GM18907 (cell line): ENCODE measurements around the gene HAUS6.
"Not testable (repeated sequence)": the region's sequence is repeated elsewhere in the genome, so short reads cannot be mapped to it uniquely, and the experiment has no call there.

Source experiments
- ATAC-seq: cut with Tn5 transposase; IDR thresholded peaks from one replicate; pipeline ENCODE4 v1.9.1; 2021; ENCODE audit warnings: mild to moderate bottlenecking, moderate library complexity; ENCODE audit not compliant: unreplicated experiment

Gene HAUS6

GRCh38 chr9:19119246-19119645 lies 16.5 kb upstream of the HAUS6 start:
- ATAC-seq, result no peak

GRCh38 chr9:19117039-19117716 lies 14.5 kb upstream of the HAUS6 start:
- no peak for ATAC-seq

DNA sequence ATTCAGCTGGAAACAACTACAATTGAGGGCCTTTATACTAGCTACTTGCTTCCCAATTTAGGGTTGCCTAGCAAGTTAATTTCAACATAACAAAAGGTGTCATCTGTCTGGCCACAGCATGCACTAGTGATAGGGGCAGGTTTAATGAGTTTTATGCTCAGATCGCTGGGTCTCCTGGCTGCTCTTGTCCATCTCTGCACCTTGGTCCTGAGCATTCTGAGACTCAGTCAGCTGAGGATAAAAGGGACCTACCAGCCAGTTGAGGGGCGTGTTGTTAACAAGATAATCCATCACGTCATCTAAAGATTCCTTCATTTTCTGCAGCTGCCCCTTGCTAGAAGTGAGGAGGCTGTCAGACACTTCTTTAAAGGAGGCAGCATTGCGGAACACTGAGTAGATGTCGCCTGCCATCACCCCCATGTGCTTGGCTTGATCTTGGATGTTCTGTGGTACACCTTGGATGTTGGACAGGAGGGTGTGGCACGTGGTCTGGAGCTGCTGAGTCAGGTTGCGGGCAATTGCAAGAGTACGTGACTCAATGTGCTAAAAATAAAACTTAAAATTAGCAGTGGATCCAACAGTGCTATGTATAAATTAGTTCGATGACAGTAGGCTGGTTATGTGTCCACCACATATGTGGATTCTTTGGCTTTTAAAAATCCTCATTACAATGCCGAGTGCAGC lies 13.5 kb upstream of the HAUS6 start:
- ATAC-seq, result no peak

DNA sequence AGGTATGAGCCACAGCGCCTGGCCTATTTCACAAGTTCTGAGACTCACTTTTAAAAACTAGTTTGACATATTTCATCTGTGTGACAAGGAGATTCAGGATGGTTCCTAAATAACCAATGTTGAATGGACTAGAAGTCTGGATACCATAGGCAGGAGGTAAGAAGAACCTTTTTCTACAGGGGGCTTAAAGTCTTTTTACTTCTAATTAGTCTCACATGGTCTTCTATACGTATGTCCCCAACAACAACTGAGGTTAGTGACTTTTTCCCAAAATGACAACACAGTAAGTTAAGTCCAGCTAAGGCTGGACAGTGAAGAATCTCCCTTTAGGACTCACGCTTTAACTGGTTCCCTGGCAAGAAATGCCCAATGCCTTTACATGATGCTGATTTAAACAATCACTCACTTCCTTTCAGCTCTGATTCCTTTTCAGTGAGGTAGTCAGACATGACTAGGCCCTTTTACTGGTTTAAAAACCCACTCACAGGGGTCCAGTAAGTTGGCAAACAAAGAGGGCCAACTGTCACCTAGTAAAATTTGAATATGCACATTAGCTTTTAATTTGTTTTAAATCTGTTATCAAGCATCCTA lies 12.1 kb upstream of the HAUS6 start:
- ATAC-seq, result no peak

DNA sequence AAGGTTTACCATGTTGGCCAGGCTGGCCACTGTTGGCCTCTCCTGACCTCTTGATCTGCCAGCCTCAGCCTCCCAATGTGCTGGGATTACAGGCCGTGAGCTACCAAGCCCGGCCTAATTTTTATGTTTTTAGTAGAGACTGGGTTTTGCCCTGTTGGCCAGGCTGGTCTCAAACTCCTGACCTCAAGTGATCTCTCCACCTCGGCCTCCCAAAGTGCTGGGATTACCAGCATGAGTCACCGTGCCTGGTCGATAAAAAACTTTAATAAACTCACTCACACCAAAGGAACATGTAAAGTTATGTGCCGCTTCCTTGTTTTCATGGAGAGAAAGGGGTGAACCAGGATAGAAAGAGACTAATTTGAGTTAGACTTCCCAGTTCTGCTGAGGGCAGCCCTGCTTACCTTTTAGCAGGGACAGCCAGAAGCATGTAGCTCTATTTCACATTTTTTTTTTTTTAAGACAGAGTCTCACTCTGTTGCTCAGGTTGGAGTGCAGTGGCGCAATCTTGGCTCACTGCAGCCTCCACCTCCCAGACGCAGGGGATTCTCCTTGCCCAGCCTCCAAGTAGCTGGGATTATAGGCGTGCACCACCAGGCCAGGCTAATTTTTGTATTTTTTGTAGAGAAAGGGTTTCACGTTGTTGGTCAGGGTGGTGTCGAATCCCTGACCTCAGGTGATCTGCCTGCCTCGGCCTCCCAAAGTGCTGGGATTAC lies 11.4 kb upstream of the HAUS6 start:
- ATAC-seq, result no peak

DNA sequence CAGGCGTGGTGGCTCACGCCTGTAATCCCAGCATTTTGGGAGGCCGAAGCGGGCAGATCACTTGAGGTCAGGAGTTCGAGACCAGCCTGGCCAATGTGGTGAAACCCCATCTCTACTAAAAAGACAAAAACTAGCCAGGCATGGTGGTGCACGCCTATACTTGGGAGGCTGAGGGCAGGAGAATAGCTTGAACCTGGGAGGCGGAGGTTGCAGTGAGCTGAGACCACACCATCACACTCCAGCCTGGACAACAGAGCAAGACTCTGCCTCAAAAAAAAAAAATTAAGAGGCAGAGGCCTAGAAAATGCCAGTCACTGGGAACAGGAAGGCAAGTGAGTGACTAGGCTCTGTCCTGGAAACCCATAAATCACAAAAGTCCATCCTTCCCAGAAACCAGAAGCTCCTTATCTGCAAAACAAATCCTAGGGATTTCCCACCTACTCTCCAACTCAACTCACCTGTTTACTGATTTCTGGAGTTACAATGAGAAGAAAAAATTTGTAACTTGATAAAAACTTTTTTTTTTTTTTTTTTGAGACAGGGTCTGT lies 10.4 kb upstream of the HAUS6 start:
- ATAC-seq, result not testable (repeated sequence)

DNA sequence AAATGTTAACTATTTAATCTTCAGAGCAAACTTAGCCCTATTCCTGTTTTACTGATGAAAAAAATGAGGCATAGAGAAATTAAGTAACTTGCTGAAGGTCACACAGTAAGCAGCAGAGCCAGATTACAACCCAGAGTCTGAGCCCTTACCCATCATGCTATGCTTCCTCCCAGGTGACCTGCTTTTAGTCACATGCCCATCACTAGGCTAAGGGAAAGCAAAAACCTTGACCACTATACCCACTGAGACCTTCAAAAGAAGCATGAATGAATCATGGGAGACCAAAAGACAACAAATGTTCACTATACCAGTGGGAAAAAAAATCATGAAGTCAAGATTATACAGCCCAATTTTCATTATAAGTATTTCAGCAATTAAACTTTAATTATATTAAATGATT lies 5.3 kb upstream of the HAUS6 start:
- ATAC-seq, result no peak

- ATAC-seq, result no peak
Measured at GRCh38 chr9:19104515-19105282, 2.0 kb upstream of the HAUS6 start.

- peak; percentile 41 for ATAC-seq
Measured at GRCh38 chr9:19102181-19102630, 498 bp downstream of the HAUS6 start.

DNA sequence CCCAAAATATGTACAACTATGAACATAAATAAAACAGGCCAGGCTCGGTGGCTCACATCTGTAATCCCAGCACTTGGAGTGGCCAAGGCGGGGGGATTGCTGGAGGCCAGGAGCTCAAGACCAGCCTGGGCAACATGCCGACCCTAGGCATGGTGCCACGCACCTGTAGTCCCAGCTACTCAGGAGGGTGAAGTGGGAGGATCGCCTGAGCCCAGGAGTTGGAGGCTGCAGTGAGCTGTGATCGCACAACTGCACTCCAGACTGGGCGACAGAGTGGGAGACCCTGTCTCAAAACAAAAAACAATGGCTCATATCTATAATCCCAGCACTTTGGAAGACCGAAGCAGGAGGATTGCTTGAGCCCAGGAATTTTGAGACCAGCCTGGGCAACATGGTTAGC lies 1.5 kb downstream of the HAUS6 start:
- ATAC-seq, result no peak

DNA sequence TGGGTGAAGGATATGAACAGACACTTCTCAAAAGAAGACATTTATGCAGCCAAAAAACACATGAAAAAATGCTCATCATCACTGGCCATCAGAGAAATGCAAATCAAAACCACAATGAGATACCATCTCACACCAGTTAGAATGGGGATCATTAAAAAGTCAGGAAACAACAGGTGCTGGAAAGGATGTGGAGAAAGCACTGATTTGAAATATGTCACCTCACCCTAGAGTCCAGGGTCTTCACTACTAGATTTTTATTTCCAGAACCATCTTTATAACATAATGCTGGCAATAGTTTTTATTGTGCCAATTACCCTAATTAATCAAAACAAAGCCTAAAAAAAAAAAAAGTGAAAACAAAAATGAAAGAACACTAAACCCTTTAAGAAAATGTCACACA lies 5.3 kb downstream of the HAUS6 start:
- ATAC-seq, result not testable (repeated sequence)

DNA sequence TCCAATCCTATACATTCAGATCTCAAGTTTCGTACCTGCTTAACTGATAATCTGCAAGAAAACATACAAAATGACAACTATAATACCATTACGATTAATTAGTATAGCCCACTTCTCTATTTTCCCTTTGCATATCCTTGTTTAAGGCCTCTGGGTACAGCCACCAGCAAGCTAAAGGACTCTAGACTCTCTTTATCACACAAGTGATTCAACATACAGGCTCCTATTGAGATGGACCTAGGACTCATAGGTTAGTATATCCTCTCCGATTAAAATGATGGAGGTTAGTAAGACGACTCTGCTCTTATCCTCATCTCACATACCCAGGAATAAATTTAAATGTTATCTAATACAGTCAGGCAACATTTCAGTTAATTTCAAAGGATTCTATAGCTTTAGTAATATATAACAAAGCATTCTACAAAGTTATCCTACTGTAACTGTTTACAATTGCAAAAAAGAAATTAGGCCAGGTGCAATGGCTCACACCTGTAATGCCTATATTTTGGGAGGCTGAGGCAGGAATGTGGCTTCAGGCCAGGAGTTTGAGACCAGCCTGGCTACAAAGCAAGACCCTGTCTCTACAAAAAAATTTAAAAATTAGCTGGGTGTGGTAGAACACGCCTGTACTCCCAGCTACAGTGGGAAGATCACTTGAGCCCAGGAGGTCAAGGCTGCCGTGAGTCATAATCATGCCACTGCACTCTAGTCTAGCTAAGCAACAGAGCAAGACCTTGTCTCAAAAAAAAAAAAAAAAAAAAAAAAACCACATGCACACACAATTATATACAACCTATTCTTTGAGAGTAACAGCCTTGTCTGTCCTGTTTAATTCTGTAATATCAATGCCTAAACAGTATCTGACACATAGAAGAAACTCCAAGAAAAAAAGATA lies 15.4 kb downstream of the HAUS6 start:
- no peak for ATAC-seq

- no peak for ATAC-seq
Measured at GRCh38 chr9:19085295-19085694, 17.4 kb downstream of the HAUS6 start.

GRCh38 chr9:19074836-19075235 lies 27.9 kb downstream of the HAUS6 start:
- ATAC-seq, result no peak

- ATAC-seq, result no peak
Measured at GRCh38 chr9:19074229-19074628, 28.5 kb downstream of the HAUS6 start.

DNA sequence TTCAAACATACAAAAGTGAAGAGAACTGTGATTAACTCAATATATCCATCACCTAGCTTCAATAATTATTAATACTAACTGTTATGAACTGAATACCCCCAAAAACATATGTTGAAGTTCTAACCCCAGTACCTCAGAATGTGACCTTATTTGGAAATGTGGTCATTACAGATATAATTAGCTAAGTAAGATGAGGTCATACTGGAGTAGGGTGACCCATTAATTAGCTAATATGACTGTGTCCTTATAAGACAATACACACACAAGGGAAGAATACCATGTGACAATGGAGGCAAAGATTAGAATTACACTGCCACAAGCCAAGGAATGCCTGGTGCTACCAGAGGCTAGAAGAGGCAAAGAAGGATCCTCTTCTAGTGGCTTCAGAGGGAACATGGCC lies 45.7 kb downstream of the HAUS6 start:
- no peak for ATAC-seq

DNA sequence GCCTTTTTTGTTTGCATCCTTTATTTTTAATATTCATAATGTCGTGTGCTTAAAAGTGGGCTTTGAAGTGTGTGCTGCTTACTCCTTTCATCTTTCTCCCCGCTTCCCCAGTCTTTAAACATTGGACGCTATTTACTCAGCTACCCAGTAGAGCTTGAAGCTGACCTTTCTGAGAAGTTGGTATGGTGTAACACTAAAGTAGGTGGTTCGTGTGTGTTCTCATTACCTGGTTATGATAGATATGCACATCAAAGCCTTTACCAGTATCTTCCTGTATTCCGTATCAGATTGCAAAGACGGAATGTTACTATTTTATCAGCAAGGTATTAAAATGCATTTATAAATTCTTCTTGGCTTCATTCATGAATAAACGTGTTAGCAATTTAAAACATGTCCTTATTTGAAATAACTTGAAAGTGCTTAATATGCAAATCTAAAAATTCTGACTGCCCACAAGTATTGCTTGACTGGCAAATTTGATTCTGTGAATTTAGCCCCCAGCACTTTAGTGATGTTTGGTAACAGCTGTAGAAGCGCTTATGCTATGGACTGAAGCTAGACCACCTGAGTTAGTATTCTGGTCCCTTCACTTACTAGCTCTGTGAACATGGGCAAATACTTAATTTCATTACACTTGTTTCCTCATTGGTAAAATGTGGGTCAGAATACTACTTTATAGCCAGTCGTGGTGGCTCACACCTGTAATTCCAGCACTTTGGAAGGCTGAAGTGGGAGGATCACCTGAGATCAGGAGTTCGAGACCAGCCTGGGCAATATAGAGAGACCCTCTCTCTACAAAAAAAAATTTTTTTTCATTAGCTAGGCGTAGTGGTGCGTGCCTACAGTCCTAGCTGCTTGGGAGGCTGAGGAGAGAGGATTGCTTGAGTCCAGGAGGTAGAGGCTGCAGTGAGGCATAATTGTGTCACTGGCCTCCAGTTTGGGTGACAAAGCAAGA lies 51.8 kb downstream of the HAUS6 start:
- no peak for ATAC-seq

- ATAC-seq, result no peak
Measured at GRCh38 chr9:19049917-19050636, 52.6 kb downstream of the HAUS6 start.
